Natural killer cell (primary cell): ENCODE results near the gene PIGQ. TPM values are rescaled to one million over a fixed set of nuclear protein-coding genes. Genes with fewer than 3 reads are reported as not detected.

Source experiments
- ATAC-seq, 3 donors: fragments of 150-1000 bp in 2 of 3; fragments of 200-7000 bp in 1 of 3; cut with Tn5 transposase; 1 replicate in 1 of 3; 2 replicates in 2 of 3; pipeline ENCODE4 v1.10.0; 2021; ENCODE audit warnings: mild to moderate bottlenecking in 2 of 3, moderate library complexity in 2 of 3
- DNase-seq, 2 donors: peaks; one replicate each; pipeline versions ENCODE4 v3.0.0 to v3.0.0-alpha.2; 2013 to 2021; ENCODE audit warnings: mixed read lengths in 1 of 2
- H3K27ac ChIP-seq: one replicate; pipeline ENCODE4 v1.5.1; 2013; ENCODE audit warnings: mild to moderate bottlenecking, low read length
- H3K27me3 ChIP-seq: one replicate; pipeline ENCODE4 v1.6.1; 2013; ENCODE audit warnings: low read length; ENCODE audit not compliant: control insufficient read depth, insufficient read depth
- H3K36me3 ChIP-seq: one replicate; pipeline ENCODE4 v1.6.1; 2013; ENCODE audit warnings: low read length; ENCODE audit not compliant: control insufficient read depth, insufficient read depth
- H3K4me1 ChIP-seq: one replicate; pipeline ENCODE4 v1.6.1; 2013; ENCODE audit warnings: low read length; ENCODE audit not compliant: control insufficient read depth, insufficient read depth
- H3K4me3 ChIP-seq: one replicate; pipeline ENCODE4 v1.5.1; 2013; ENCODE audit warnings: low read length
- H3K9me3 ChIP-seq: one replicate; pipeline ENCODE4 v1.6.1; 2013; ENCODE audit warnings: low read length; ENCODE audit not compliant: control insufficient read depth, insufficient read depth
- H3K27ac Mint-ChIP-seq, 2 donors: one replicate each; pipeline ENCODE4 v1.8.0; 2022; ENCODE audit warnings: mild to moderate bottlenecking in 2 of 2, mixed read lengths in 2 of 2, moderate library complexity in 1 of 2
- H3K27me3 Mint-ChIP-seq, 2 donors: one replicate each; pipeline ENCODE4 v1.8.0; 2022; ENCODE audit warnings: low read depth in 2 of 2, mixed read lengths in 2 of 2
- H3K36me3 Mint-ChIP-seq: one replicate; pipeline ENCODE4 v1.8.0; 2022; ENCODE audit warnings: mixed read lengths
- H3K4me1 Mint-ChIP-seq, 2 donors: one replicate each; pipeline ENCODE4 v1.8.0; 2022; ENCODE audit warnings: mixed read lengths in 2 of 2
- H3K4me3 Mint-ChIP-seq: one replicate; pipeline ENCODE4 v1.8.0; 2022; ENCODE audit warnings: mild to moderate bottlenecking, moderate library complexity, mixed read lengths
- H3K9me3 Mint-ChIP-seq, 2 donors: one replicate each; pipeline ENCODE4 v1.8.0; 2022; ENCODE audit warnings: mixed read lengths in 2 of 2
- WGBS: methylation state at CpG from one replicate; pipeline ENCODE4 v1.1.7; 2013; ENCODE audit warnings: missing lambda C conversion rate; ENCODE audit not compliant: insufficient coverage; 5-methylcytosine and 5-hydroxymethylcytosine counted together
- intact Hi-C: fragments of 100-400 bp; cut with micrococcal nuclease; formaldehyde crosslinking; loops from one replicate; pipeline ENCODE4 v1.14.2; 2022
- total RNA-seq, 4 donors: library from RNA; stranded (reverse); fragments of 120-200 nt in 1 of 4; gene quantifications; one replicate each; pipeline versions ENCODE4 v1.2.3 to v1.2.4, GENCODE V29; 2013 to 2022
- TF ChIP-seq, protein P1 (sequence below): fragments of 200-600 bp; IDR thresholded peaks from one replicate; pipeline ENCODE4 v1.8.0; 2022; ENCODE audit warnings: antibody characterized with exemption

The PIGQ gene
- total RNA-seq, 3 donors from 2014 or later (not counting 1 experiment from before 2014, with no cell fraction given) = 27.6 to 40.5 (median 37.0) TPM

DNA sequence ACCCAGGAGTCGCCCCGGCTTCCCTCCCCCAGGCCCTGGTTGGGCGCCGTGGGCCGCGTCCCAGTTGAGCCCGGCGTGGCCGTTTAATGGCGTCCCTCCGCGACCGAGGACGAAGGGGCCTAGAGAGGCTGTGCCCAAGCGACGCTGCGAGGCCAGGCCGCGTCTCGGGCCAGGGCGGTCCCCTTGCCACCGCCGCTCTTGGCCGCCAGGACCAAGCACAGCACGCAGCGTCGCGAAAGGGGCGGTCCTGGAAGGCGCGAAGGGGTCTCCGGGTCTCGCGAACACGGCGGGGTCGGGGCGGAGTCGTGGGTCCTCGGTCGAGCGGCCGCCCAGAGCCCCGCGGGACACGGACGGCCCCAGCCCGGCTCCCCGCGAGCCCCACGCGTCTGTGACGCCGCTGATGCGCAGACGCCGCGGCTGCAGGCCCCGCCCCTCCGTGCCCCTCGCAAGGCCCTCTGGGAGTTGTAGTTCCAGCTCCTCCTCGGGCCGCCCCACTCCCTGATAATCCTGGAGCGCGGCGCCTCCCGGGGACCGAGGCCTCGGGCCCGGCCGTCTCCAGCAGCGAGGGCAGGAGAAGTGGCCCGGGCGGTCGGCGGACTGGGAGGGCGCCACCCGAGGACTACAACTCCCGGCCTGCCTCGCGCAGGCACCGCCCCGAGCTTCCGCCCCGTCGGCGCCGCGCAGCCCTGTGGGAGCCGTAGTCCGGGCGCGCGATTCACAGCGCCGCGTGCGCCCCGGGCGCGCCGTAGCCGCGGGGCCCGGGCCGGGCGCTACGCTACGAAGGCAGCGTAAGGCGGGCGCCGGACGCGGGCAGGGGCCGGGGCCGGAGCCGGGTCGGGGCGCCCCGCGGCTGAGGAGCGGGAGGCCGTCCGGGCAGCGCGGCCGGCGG, 42.5 kb upstream of the PIGQ start, which contains the start of gene CAPN15:
CAPN15 (plus strand) TSS at position 698 of the 889 bp plus-strand sequence. CDS start 19,127 bp downstream, outside the sequence.
- Histone ChIP-seq H3K4me3 (peak within 1 kb of the TSS; percentile 77), H3K36me3 (no peaks in the 10 kb centered on the region), H3K9me3 (no peaks in the 10 kb centered on the region), H3K27me3 (no peaks in the 10 kb centered on the region), H3K4me1 (peaks cover 66% of the 10 kb centered on the region), H3K27ac (peak within 1 kb of the TSS; percentile 95)
- intact Hi-C loops = loop anchor here (1.0 to 2.0 kb wide), 2 partner anchors 62 to 134 kb away; no protein-coding TSS in a partner anchor
- Mint-ChIP-seq H3K27me3 (no peaks in the 10 kb centered on the region), H3K36me3 (no peaks in the 10 kb centered on the region), H3K9me3 (no peaks in the 10 kb centered on the region), H3K4me3 (peak within 1 kb of the TSS; percentile 95), H3K4me1 (peaks cover 24 to 38% of the 10 kb centered on the region in 2 donors), H3K27ac (peak within 1 kb of the TSS; percentile 89 to 90)
- peak; percentile 76 to 91 (median 81) for ATAC-seq
- WGBS = under 1% methylated on average over 129 of the region's 129 CpGs
- peak; percentile 86 to 94 for DNase-seq
- TF ChIP-seq, protein P1, sequence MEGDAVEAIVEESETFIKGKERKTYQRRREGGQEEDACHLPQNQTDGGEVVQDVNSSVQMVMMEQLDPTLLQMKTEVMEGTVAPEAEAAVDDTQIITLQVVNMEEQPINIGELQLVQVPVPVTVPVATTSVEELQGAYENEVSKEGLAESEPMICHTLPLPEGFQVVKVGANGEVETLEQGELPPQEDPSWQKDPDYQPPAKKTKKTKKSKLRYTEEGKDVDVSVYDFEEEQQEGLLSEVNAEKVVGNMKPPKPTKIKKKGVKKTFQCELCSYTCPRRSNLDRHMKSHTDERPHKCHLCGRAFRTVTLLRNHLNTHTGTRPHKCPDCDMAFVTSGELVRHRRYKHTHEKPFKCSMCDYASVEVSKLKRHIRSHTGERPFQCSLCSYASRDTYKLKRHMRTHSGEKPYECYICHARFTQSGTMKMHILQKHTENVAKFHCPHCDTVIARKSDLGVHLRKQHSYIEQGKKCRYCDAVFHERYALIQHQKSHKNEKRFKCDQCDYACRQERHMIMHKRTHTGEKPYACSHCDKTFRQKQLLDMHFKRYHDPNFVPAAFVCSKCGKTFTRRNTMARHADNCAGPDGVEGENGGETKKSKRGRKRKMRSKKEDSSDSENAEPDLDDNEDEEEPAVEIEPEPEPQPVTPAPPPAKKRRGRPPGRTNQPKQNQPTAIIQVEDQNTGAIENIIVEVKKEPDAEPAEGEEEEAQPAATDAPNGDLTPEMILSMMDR = no peak

GRCh38 chr16:528111-529011, 41.4 kb upstream of the PIGQ start:
- H3K27ac Mint-ChIP-seq = peak overlapping the region; percentile 89 to 90
- no peaks in the 10 kb centered on the region for H3K27me3 Mint-ChIP-seq
- Histone ChIP-seq H3K4me1 (peaks cover 75% of the 10 kb centered on the region), H3K9me3 (no peaks in the 10 kb centered on the region), H3K4me3 (peak overlapping the region; percentile 77), H3K27ac (peak overlapping the region; percentile 66), H3K27me3 (no peaks in the 10 kb centered on the region), H3K36me3 (no peaks in the 10 kb centered on the region)
- peak in 2 of 3 donors; percentile 0 to 10 for ATAC-seq
- no peaks in the 10 kb centered on the region for H3K9me3 Mint-ChIP-seq
- H3K4me3 Mint-ChIP-seq = peak overlapping the region; percentile 95
- no peaks in the 10 kb centered on the region for H3K36me3 Mint-ChIP-seq
- peak; percentile 43 to 53 for DNase-seq
- peaks cover 24 to 38% of the 10 kb centered on the region in 2 donors for H3K4me1 Mint-ChIP-seq
- WGBS = under 1% methylated on average over 55 of the region's 55 CpGs
- TF ChIP-seq, protein P1 = no peak
- intact Hi-C loops = no loop called here

GRCh38 chr16:529012-529575, 40.7 kb upstream of the PIGQ start:
- H3K27me3 ChIP-seq = no peaks in the 10 kb centered on the region
- H3K36me3 Mint-ChIP-seq = no peaks in the 10 kb centered on the region
- peak overlapping the region; percentile 77 for H3K4me3 ChIP-seq
- intact Hi-C loops = no loop called here
- H3K4me1 Mint-ChIP-seq = peaks cover 24 to 38% of the 10 kb centered on the region in 2 donors
- peaks cover 80% of the 10 kb centered on the region for H3K4me1 ChIP-seq
- peak in 2 of 3 donors; percentile 19 to 23 for ATAC-seq
- no peaks in the 10 kb centered on the region for H3K9me3 Mint-ChIP-seq
- H3K27me3 Mint-ChIP-seq = no peaks in the 10 kb centered on the region
- peak overlapping the region; percentile 95 for H3K4me3 Mint-ChIP-seq
- H3K27ac Mint-ChIP-seq = peak overlapping the region; percentile 89 to 90
- no peaks in the 10 kb centered on the region for H3K36me3 ChIP-seq
- 25% methylated on average over 12 of the region's 12 CpGs for WGBS
- H3K9me3 ChIP-seq = no peaks in the 10 kb centered on the region
- DNase-seq = peak; percentile 46 to 47
- TF ChIP-seq, protein P1 = no peak
- peak overlapping the region; percentile 66 for H3K27ac ChIP-seq
